ENCODE data around the gene CRYBG1.
"Not testable (repeated sequence)": the region's sequence is repeated elsewhere in the genome, so short reads cannot be mapped to it uniquely, and the experiment has no call there.

CRYBG1 gene

DNA sequence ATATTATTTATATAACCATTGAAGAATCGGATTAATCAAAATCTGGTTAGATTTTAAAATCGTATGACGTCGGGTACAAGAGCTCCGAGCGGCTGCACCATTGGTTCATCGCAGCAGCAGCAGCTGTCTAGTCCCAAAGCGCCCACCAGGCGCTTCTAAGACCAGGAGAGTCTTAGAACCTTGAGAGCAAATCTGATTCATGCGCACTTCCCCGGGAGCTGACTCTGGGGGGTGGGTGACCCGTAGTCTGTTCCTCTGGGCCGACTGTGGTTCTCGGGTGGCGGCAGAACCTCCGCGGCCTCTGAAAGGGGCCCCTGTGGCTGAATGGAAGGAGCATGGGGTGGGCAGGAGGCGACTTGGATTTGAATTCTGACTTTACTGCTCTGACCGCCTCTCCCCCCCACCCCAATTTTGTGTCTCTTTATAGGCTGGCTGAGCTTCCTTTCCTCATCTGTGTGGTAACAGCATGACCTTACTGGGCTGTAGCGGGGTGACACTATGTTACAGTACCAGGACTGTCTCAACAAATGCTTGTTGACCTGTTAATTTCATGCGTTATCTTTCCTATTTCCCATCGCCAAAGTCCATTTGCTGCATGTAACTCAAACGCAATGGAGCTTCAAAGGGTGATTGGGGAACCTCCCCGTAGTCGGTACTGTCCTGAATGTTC, 149.0 kb downstream of the CRYBG1 start:
- no peak for DNase-seq

DNA sequence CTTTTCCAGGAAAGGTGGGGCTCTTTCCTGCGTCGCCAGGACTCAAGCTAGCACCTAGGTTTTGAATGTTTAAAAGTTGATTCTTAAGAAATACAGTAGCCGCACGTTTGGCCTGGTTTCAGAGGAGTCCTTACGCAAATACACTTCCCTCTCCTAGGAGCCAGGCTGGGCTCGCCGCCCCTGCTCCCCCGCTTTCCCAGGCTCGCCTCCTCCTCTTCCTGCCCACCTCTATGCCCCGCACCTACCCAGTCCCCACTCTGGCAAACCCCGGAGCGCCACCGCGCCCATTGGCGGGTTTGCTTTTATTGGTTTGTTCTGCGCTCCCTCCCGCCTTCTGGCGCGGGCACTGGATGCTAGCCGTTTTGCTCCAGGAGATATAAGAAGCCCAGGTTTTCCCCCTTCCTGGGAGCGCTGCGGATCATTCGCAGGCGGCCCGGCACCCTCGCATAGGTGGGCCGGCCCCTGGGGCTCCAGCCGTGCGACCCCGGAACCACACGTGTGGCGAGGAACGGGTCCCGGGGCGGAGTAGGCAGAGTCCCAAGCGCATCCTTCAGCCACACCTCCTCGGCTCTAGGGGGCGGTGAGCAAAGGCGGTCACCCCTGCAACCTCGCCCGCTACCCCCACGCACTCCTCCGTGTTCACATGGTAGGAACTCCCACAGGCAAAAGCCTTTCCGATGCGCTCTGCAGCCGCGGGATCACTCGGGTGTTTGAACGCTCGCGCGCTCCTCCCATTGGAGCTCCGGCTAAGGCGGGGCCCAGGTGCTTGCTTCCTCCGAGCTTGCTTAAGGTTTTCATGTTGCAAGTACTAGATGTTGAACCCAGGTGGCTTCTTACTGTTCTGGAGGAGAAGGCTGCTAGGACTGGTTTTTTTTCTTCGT, 149.8 kb downstream of the CRYBG1 start:
- peak; percentile 74 for DNase-seq

DNA sequence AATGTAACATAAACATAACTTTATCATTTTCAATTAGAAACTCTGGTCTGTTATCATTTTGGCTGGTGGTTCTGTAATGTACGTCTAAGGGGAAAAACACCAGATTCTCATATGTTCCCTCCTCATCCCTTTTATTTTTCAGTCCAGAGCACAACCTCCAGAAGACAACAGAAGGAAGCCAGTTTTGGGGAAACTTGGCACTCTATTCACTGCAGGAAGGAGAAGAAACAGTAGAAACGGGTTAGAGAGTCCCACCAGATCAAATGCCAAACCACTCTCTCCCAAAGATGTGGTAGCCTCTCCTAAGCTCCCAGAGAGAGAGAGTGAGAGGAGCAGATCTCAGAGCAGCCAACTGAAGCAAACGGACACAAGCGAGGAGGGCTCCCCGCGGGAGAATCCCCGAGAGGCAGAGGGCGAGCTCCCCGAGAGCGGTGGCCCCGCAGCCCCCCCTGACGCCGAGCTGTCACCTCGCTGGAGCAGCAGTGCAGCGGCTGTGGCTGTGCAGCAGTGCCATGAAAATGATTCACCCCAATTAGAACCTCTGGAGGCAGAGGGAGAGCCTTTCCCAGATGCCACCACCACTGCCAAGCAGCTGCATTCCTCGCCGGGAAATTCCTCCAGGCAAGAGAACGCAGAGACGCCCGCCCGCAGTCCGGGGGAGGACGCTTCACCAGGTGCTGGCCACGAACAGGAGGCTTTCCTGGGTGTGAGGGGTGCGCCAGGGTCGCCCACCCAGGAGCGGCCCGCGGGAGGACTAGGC, 151.0 kb downstream of the CRYBG1 start:
- peak; percentile 47 for DNase-seq

DNA sequence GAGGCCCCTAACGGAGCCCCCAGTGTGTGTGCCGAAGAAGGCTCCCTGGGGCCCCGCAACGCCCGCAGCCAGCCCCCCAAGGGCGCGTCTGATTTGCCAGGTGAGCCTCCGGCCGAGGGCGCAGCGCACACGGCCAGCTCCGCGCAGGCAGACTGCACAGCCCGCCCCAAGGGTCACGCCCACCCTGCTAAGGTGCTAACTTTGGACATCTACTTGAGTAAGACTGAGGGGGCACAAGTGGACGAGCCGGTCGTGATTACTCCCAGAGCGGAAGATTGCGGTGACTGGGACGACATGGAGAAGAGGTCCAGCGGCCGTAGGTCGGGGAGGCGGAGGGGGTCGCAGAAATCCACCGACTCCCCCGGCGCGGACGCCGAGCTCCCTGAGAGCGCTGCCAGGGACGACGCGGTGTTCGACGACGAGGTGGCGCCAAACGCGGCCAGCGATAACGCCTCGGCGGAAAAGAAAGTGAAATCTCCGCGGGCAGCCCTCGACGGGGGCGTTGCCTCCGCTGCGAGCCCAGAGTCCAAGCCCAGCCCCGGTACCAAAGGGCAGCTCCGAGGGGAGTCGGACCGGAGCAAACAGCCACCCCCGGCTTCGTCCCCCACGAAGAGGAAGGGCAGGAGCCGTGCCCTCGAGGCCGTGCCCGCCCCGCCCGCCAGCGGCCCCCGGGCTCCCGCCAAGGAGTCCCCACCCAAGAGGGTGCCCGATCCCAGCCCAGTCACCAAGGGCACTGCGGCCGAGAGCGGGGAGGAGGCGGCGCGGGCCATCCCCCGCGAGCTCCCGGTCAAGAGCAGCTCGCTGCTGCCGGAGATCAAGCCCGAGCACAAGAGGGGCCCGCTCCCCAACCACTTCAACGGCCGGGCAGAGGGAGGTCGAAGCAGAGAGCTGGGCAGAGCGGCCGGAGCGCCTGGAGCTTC, 151.8 kb downstream of the CRYBG1 start:
- no peak for DNase-seq

DNA sequence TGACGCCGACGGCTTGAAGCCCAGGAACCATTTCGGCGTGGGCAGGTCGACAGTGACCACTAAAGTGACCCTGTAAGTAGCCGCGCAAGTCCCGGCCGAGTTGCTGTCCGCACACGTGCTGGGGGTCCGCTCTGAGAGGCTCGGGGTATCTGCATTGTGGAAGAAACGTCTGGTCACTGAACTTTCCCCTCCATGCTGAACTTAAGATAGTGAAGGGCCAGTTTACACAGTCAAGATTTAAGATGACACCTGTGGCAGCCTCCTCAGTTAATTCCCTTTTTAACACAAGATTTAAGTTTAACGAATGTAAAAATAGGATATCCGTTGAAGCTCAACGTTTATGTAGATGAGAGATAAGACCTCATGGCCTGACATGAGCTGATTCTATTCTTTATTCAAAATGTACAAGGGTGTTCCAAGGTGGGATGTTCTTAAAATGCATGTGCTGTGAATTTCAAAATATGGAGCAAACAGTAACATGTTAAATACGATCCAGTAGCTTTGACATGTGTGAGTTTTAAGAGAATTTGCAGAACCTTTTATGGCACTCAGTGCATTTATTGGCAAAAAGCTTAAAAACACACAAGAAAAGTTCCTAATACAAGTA, 152.6 kb downstream of the CRYBG1 start:
- DNase-seq: no peak

DNA sequence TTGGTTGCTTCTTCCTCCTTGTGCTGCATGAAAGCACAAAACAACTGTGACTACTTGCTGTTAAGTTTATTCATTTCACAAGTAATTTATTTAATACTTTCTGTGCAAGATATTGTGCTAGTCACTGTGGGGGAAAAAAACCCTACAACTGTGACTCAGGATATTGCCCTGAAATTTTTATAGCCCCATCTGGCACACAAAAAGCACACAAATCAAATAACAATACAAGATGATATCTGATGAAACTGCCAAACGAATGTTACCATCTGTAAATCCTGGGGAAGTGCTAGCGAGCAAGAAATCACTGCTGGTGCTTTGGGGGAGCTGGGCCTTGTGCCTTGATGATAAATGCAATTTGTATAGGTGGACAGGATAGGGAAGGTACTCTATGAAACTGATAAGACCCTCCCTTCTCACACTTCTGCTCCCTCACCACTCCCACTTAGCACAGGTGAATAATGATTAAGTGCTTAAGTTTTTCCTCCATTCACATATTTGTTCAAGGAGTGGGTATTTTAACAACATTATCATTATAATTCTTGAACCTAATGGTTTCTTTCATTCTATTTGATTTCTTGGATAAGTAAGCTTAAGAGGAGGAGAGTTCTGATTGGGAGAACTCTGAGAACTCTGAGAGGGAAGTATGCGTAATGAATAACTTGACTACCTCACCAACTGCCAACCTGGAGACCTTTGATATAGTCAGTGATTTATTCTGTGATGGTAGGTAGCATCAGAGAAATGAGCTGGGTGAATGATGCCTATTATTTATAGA, 153.5 kb downstream of the CRYBG1 start:
- no peak for DNase-seq

DNA sequence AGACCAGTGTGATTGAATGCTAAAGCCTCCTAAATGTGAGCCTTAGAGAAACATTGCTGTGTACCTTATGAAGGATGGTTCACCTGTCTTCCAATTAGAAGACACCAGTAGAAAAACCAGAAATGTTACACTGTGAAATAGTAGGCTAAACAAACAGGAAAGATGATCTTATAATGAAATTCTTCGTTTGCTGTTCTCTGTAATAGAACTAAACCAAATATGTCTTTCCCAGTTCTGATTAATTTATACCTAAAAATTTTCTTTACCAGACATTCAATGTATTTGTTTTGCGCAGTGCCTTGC, 154.0 kb downstream of the CRYBG1 start:
- no peak for DNase-seq

DNA sequence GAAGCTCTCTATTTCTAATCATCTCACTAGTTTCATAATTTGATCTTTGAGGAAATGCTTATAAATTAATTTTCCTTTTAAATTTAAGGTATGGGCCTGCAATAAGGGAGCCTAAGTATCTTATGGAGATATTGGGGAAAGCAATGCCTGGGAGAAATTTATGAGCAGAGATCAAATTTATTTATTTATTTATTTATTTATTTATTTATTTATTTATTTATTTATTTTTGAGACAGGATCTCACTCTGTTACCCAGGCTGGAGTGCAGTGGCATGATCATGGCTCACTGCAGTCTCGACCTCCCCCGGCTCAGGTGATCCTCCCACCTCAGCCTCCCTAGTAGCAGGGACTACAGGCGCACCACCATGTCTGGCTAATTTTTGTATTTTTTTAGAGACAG, 155.1 kb downstream of the CRYBG1 start:
- not testable (repeated sequence) for DNase-seq

DNA sequence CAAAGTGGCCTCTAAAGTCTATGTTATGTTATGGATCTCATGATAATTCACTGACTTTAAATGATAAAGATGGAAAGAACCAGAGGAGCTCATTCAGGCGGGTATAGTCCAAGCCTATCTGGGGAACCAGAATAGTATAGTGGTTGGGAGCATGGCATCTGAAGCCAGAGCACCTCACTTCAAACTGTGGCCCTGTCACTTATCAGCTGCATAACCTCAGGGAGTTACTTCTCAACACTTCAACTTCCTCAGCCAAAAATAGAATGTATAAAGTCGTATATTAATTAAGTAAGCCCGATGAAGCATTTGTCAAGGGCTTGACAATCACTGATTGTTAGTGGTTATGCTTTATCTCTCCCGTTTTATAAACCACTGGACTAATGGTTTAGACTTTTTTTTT, 156.1 kb downstream of the CRYBG1 start:
- DNase-seq: no peak

DNA sequence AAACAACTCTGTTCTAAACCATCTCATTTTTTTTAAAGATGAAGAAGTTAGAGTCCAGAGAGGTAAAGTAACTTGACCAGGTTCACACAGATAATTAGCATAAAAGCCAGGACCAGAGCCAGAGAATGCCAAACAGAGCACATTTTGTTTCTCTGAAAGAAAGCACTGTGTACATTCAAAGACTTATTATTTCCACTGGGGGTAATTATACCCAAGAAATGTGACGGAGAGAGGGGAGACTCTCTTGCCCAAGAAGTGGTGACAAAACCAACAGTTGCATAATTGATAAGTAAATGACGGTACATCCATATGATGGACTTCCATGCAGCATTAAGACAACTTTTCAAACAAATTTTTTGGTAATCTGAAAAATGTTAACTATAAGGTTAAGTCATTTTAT, 157.2 kb downstream of the CRYBG1 start:
- DNase-seq: no peak

DNA sequence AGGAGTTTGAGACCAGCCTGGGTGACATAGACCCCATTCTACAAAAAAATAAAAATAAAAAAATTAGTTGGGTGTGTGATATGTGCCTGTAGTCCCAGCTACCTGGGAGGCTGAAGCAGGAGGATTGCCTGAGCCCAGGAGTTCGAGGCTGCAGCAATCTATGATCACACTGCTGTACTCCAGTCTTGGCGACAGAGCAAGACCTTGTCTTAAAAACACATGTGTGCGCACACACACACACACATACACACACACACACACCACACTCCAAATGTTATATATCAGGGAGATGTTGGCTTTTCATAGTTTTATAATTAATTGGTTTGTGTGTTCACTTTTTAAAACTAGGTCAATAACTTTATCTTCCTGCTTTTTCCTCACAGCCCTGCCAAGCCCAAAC, 158.2 kb downstream of the CRYBG1 start:
- DNase-seq: no peak

DNA sequence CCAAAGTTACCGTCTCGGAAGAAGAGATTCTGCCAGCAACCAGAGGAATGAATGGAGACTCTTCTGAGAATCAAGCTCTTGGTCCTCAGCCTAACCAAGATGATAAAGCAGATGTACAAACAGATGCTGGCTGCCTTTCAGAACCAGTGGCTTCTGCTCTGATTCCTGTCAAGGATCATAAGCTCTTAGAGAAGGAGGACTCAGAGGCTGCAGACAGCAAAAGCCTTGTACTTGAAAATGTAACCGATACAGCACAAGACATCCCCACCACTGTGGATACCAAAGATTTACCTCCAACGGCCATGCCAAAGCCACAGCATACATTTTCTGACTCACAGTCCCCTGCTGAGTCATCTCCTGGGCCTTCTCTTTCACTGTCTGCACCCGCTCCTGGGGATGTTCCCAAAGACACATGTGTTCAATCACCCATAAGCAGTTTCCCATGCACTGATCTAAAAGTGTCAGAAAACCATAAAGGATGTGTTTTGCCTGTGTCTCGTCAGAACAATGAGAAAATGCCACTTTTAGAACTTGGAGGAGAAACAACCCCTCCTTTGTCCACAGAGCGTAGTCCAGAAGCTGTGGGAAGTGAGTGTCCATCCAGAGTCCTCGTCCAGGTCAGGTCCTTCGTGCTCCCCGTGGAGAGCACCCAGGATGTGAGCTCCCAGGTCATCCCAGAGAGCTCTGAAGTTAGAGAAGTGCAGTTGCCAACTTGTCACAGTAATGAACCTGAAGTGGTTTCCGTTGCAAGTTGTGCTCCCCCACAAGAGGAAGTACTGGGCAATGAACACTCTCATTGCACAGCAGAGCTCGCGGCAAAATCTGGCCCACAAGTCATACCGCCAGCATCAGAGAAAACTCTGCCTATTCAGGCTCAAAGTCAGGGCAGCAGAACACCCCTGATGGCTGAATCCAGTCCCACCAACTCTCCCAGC, 159.2 kb downstream of the CRYBG1 start:
- DNase-seq: peak; percentile 43

DNA sequence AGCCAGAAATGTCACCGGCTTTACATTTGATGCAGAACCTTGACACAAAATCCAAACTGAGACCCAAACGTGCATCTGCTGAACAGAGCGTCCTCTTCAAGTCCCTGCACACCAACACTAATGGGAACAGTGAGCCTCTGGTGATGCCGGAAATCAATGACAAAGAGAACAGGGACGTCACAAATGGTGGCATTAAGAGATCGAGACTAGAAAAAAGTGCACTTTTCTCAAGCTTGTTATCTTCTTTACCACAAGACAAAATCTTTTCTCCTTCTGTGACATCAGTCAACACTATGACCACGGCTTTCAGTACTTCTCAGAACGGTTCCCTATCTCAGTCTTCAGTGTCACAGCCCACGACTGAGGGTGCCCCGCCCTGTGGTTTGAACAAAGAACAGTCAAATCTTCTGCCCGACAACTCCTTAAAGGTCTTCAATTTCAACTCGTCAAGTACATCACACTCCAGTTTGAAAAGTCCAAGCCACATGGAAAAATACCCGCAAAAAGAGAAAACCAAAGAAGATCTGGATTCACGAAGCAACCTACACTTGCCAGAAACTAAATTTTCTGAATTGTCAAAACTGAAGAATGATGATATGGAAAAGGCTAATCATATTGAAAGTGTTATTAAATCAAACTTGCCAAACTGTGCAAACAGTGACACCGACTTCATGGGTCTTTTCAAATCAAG, 160.3 kb downstream of the CRYBG1 start:
- no peak for DNase-seq

DNA sequence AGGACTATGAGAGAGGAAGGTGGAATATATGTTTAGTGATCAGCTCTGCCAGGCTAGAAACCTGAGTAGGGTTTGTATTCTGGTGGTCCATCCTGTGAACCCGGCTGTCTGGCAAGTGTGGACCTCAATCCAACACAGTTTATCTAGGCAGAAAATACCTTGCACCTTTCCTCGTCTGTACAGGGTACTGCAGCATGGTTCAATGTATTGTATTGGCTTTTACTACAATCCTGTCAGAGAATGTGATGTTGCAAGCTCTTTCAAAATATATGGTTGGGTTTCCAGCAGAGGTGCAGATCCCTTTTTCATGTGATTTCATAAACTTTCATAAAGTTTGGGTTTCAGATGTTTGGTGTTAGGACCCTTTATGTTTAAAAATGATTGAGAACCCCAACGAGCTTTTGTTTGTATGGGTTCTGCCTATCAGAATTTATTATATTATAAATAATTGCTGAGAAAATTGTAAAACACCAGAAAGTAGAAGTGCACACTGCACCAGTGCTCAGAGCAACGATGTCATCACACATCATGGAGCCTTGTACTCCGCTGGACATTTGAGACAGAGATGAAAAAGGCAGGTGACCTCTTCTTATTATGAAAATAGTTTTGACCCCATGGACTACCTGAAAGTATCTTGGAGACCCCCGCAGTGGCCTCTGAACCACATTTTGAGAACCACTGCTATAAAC, 162.2 kb downstream of the CRYBG1 start:
- no peak for DNase-seq

DNA sequence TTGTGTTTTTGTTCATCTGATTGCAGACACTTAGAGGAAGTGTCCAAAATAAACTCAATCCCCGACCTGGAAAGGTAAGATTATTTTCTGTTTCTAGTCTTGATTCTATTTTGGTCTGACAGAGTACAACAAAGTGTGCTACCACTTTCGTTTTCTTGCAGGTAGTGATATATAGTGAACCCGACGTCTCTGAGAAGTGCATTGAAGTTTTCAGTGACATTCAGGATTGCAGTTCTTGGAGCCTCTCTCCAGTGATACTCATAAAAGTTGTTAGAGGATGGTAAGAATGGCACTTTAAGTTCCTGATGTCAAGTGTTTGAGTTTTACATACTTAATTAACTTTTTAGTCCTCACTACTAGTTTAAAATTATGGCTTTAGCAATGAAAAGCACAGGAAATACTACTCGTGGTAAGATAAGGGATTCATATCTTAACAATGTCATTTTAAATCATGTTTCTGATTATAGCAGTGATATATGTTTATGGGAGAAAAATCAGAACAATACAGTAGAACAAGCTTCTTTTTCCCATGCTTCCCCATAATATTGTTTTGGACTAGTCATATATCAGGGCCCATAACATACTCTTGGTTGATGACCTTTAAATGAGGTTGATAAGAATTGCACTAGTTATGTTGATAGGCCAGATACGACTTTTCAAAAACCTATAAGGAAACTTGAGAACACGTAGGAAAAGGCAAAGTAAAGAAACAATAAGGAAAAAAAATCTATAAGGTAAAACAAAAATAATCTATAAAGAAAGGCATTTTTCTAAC, 164.8 kb downstream of the CRYBG1 start:
- DNase-seq: no peak

DNA sequence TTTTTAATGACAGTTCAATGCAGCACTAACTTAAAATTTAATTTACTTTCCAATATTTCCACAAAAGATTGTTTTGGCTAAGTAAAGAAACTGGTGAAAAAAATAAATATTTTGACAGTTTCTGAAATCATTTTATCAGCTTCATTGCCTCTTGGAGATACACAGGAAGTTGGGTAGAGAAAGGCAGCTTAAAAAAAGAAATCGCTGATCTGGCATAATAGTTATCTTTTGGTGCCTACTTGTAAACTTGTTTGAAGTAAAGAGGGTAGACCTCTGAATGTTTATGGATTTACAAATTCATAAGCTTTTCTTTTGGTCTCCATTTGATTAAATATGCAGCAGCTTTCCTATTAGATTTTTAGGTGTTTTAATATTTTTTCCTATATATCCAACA, 165.4 kb downstream of the CRYBG1 start:
- DNase-seq: no peak

DNA sequence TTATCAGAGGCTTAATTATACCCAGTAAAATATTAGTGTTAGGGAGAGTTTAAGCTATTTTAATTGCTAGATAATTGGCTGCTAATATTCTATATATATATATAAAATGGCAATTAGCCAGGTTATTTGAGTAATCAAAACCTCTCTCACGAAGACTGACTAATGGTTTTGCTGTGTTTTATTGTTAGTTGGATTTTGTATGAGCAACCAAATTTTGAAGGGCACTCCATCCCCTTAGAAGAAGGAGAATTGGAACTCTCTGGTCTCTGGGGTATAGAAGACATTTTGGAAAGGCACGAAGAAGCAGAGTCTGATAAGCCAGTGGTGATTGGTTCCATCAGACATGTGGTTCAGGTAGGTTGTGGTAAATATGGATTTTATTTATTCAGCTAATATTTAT, 166.6 kb downstream of the CRYBG1 start:
- no peak for DNase-seq

DNA sequence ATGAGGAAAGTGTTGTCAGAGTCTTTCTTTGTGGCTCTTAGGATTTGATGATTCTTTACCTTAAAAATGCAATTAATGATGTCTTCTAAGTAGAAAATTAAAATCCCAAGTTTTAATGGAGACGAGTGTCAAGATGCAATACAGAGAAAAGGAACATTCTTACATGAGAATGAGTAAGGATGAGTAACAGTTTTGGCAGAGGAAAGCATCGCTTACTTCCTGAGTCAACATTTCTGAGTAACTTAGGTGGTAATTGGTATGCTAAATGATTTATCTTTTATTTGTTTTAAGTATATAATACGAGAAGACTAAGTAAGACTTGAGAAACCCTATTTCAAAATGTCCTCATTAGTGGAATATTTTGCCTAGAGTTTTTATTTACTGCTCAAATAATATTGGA, 167.5 kb downstream of the CRYBG1 start:
- peak; percentile 78 for DNase-seq
